ENCODE data around the gene FOXK2. TPM values are rescaled to one million over a fixed set of nuclear protein-coding genes. Genes with fewer than 3 reads are reported as not detected.

The FOXK2 gene
- total RNA-seq, 2 experiments from 2014 or later = 76.2 to 144 TPM

DNA sequence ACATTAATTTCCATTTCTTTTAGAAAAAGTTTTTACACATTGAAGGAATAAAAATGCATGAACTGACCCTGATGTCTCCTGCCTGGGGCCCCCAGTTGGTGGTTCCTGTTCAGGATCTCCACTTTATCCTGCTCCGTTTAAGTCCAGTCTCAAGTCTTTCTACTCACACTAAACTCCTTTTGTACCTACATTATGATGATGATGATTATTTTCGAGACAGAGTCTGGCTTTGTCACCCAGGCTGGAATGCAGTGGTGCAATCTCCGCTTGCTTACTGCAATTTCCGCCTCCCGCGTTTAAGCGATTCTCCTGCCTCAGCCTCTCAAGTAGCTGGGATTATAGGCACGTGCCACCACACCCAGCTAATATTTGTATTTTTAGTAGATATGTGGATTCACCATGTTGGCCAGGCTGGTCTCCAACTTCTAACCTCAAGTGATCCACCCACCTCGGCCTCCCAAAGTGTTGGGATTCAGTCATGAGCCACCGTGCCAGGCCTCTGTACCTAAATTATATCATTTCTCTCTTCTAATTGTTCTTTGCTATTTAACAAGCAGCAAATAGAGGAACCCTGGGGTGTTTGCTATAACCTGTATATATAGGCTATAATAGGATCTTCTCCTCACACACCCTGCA, 2.2 kb upstream of the FOXK2 start:
- Histone ChIP-seq H3K9me3 (ENCODE audit: low read length) (0 out of 2 replicates have a peak, but pooled peaks cover 9% of the 10 kb centered on the region), H3K79me2 (ENCODE audit: insufficient read depth, low read depth, low read length) (peaks cover 25% of the 10 kb centered on the region), H3K4me3 (ENCODE audit: low read depth, low read length, poor library complexity, severe bottlenecking) (no peak overlapping the region), H3K36me3 (ENCODE audit: insufficient read depth, low read length) (peaks cover 4% of the 10 kb centered on the region; the same call in 1 of the 2 replicates), H3K4me1 (ENCODE audit: insufficient read depth, low read length, poor library complexity, severe bottlenecking) (peaks cover 21% of the 10 kb centered on the region), H3K27ac (ENCODE audit: low read depth, low read length, poor library complexity, severe bottlenecking) (no peak overlapping the region), H3K4me2 (ENCODE audit: low read length) (no peak overlapping the region), H4K20me1 (ENCODE audit: insufficient read depth, low read length) (peaks cover 9% of the 10 kb centered on the region), H3K9me2 (ENCODE audit: insufficient read depth, low read length) (no peaks in the 10 kb centered on the region), H2AFZ (ENCODE audit: low read length) (no peak overlapping the region)
- BruUV-seq (replicated peaks) = no TSS peak
- intact Hi-C loops (cut with micrococcal nuclease; ENCODE audit: unreplicated experiment) = no loop called here
- TF ChIP-seq EZH2phosphoT487 (IDR thresholded peaks at IDR 0.05; ENCODE audit: borderline replicate concordance, low read depth, low read length) = no peak
- no peak for TF ChIP-seq CTCF (conservative IDR thresholded peaks at IDR 0.05; ENCODE audit: low read length)
- POLR2A ChIA-PET = interaction anchor here (0.6 kb wide), 1 partner anchor 8 kb away, joined by 4 read pairs; no protein-coding TSS in a partner anchor
- CTCF ChIA-PET (ENCODE audit: unreplicated experiment) = no interaction called here
- DNase-seq (ENCODE audit: low spot score) = no peak

DNA sequence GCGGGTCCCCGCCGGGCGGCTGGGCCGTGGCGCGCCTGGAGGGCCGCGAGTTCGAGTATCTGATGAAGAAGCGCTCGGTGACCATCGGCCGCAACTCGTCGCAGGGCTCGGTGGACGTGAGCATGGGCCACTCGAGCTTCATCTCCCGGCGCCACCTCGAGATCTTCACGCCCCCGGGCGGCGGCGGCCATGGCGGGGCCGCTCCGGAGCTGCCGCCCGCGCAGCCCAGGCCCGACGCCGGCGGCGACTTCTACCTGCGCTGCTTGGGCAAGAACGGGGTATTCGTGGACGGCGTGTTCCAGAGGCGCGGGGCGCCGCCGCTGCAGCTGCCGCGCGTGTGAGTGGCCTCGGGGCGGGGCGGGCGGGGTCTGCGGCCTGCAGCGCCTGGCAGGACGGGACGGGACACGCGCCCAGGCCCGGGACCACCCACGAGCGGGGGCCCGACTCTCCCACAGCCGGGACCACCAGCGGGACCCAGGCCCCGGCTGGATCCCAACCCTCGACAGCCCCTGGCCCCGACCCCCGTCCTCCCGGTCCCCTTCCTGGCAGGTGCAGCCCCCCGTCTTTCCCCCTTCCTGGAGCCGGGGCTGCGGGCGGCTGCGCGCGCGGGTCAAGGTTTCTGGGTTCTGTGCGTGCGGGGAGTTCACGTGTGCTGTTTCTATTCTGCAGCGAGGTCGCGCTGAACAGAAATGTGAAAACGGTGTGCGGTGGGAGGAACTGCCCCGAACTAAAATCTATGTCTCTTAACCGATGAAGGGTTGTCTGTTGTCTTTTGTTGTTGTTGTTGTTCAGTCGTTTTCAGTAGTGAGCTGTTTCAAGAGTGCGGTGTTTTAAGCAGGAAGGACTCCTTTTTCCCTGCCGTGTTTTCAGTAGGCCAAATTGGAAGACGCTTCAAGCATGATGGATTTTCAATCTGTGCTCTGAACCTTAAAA, 705 bp downstream of the FOXK2 start:
- H3K4me1 ChIP-seq (ENCODE audit: insufficient read depth, low read length, poor library complexity, severe bottlenecking) = peaks cover 46% of the 10 kb centered on the region
- peak overlapping the region; percentile 84 for H3K4me3 ChIP-seq (ENCODE audit: low read depth, low read length, poor library complexity, severe bottlenecking)
- TF ChIP-seq CTCF (conservative IDR thresholded peaks at IDR 0.05; ENCODE audit: low read length) = no peak
- TF ChIP-seq EZH2phosphoT487 (IDR thresholded peaks at IDR 0.05; ENCODE audit: borderline replicate concordance, low read depth, low read length) = no peak
- no peak overlapping the region for H2AFZ ChIP-seq (ENCODE audit: low read length)
- POLR2A ChIA-PET = interaction anchor here (1.0 to 1.8 kb wide), 5 partner anchors 11 to 27 kb away, joined by 4 to 6 read pairs (median 5); no protein-coding TSS in a partner anchor
- H3K9me3 ChIP-seq (ENCODE audit: low read length) = 0 out of 2 replicates have a peak, but pooled peaks cover 9% of the 10 kb centered on the region
- CTCF ChIA-PET (ENCODE audit: unreplicated experiment) = no interaction called here
- no peaks in the 10 kb centered on the region for H3K9me2 ChIP-seq (ENCODE audit: insufficient read depth, low read length)
- BruUV-seq (replicated peaks) = no TSS peak
- intact Hi-C loops (cut with micrococcal nuclease; ENCODE audit: unreplicated experiment) = loop anchor here (1.0 to 2.0 kb wide), 3 partner anchors 26 to 61 kb away; partner anchors contain the start of gene NARF
- peaks cover 54% of the 10 kb centered on the region for H3K79me2 ChIP-seq (ENCODE audit: insufficient read depth, low read depth, low read length)
- DNase-seq (ENCODE audit: low spot score) = peak; percentile 59
- H3K36me3 ChIP-seq (ENCODE audit: insufficient read depth, low read length) = peaks cover 29% of the 10 kb centered on the region
- H4K20me1 ChIP-seq (ENCODE audit: insufficient read depth, low read length) = peaks cover 26% of the 10 kb centered on the region
- H3K27ac ChIP-seq (ENCODE audit: low read depth, low read length, poor library complexity, severe bottlenecking) = peak overlapping the region; percentile 50
- H3K4me2 ChIP-seq (ENCODE audit: low read length) = peak overlapping the region; percentile 73
